Endothelial cell of umbilical vein (primary cell): ENCODE data around the gene PRKCB.

Experiments
- EZH2 ChIP-seq: IDR thresholded peaks from 2 replicates; pipeline ENCODE4 v1.6.1; 2012; ENCODE audit warnings: borderline replicate concordance, low read depth, mild to moderate bottlenecking, moderate library complexity, low read length, inconsistent platforms; ENCODE audit not compliant: severe bottlenecking
- FOS ChIP-seq: IDR thresholded peaks from 2 replicates; pipeline ENCODE4 v1.6.1; 2011; ENCODE audit warnings: mild to moderate bottlenecking, low read length, moderate library complexity, borderline replicate concordance; ENCODE audit not compliant: insufficient read depth
- GATA2 ChIP-seq: IDR thresholded peaks from 2 replicates; pipeline ENCODE4 v1.7.0; 2011; ENCODE audit warnings: low read depth, mild to moderate bottlenecking, moderate library complexity, mixed read lengths, low read length; ENCODE audit not compliant: insufficient read length, insufficient read depth
- JUN ChIP-seq: IDR thresholded peaks from 2 replicates; pipeline ENCODE4 v1.6.1; 2011; ENCODE audit warnings: borderline replicate concordance, low read depth; ENCODE audit not compliant: insufficient read length, insufficient read depth
- MYC ChIP-seq: IDR thresholded peaks from one replicate; pipeline ENCODE4 v1.6.1; 2011; ENCODE audit warnings: mild to moderate bottlenecking, low read depth, low read length
- POLR2A ChIP-seq: IDR thresholded peaks from 2 replicates; pipeline ENCODE4 v1.6.1; 2012; ENCODE audit warnings: low read depth, mild to moderate bottlenecking, control low read depth, low read length
- POLR2AphosphoS5 ChIP-seq: IDR thresholded peaks from 2 replicates; pipeline ENCODE4 v1.6.1; 2012; ENCODE audit warnings: low read depth, mild to moderate bottlenecking, control low read depth, low read length, moderate library complexity; ENCODE audit not compliant: insufficient read depth
- TF ChIP-seq, protein P1 (sequence below), 2 donors: IDR thresholded peaks; 1 replicate in 1 of 2; 2 replicates in 1 of 2; pipeline ENCODE4 v1.5.1; 2011; ENCODE audit warnings: low read length in 2 of 2, mild to moderate bottlenecking in 2 of 2, moderate library complexity in 2 of 2, control low read depth in 1 of 2, inconsistent platforms in 1 of 2, low read depth in 1 of 2; ENCODE audit not compliant: insufficient read depth in 1 of 2; ENCODE audit errors: extremely low read depth in 1 of 2
- TF ChIP-seq, protein P2 (sequence below): IDR thresholded peaks from 2 replicates; pipeline ENCODE4 v1.6.1; 2011; ENCODE audit not compliant: insufficient read depth, insufficient read length

DNA sequence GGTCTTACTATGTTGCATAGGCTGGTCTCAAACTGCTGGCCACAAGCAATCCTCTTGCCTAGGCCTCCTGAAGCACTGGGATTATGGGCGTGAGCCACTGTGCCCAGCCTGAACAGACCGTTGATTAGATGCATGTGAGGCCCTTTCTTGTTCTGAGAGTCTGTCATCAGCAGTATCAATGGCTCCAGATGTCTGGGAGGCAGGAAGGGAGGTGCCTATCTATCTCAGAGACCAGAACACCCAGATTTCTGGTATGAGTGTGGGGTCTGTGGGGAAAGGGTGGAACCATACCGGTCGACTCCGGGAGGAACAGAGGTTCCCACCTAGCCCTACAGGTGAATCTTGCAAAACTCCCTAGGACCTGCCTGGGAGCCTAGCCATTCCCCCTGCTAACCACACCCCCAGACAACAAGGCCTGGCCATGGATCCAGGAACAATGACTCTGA is 71.7 kb downstream of the PRKCB start:
- TF ChIP-seq, protein P1, sequence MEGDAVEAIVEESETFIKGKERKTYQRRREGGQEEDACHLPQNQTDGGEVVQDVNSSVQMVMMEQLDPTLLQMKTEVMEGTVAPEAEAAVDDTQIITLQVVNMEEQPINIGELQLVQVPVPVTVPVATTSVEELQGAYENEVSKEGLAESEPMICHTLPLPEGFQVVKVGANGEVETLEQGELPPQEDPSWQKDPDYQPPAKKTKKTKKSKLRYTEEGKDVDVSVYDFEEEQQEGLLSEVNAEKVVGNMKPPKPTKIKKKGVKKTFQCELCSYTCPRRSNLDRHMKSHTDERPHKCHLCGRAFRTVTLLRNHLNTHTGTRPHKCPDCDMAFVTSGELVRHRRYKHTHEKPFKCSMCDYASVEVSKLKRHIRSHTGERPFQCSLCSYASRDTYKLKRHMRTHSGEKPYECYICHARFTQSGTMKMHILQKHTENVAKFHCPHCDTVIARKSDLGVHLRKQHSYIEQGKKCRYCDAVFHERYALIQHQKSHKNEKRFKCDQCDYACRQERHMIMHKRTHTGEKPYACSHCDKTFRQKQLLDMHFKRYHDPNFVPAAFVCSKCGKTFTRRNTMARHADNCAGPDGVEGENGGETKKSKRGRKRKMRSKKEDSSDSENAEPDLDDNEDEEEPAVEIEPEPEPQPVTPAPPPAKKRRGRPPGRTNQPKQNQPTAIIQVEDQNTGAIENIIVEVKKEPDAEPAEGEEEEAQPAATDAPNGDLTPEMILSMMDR (IDR thresholded peaks at IDR 0.05; ENCODE audit: extremely low read depth in 1 of 2, insufficient read depth in 1 of 2, low read depth in 1 of 2, low read length in 2 of 2), result no peak
- TF ChIP-seq MYC (no peak), POLR2AphosphoS5 (no peak), JUN (no peak), POLR2A (no peak), EZH2 (no peak), GATA2 (no peak), FOS (no peak)
- TF ChIP-seq, protein P2, sequence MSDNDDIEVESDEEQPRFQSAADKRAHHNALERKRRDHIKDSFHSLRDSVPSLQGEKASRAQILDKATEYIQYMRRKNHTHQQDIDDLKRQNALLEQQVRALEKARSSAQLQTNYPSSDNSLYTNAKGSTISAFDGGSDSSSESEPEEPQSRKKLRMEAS, result no peak
